HCT116 (cell line): ENCODE data around the gene PCBP3. TPM values are rescaled to one million over a fixed set of nuclear protein-coding genes. Genes with fewer than 3 reads are reported as not detected.

ENCODE experiments used
- ATAC-seq: fragments of 200-7000 bp; cut with Tn5 transposase; 2 replicates; pipeline ENCODE4 v1.9.1; 2020; ENCODE audit warnings: mild to moderate bottlenecking, moderate library complexity
- BruUV-seq: library from RNA; stranded (reverse); fragments of 400-500 nt; replicated peaks from 2 replicates; lab custom pipeline; 2021; lab: Mats Ljungman, UMichigan
- CTCF ChIA-PET: fragments of 300-600 bp; sonication (Branson Sonifier 250); formaldehyde crosslinking; loops from one replicate; lab custom pipeline; 2021; ENCODE audit warnings: antibody characterized with exemption; lab: Charles Lee
- POLR2A ChIA-PET: fragments of 300-600, 350-600 bp; sonication (Branson Sonifier 250); formaldehyde crosslinking; loops from one replicate; lab custom pipeline; 2021; ENCODE audit warnings: antibody characterized with exemption; lab: Charles Lee
- RAD21 ChIA-PET, 2 experiments: fragments of 300-600 bp; sonication (Branson Sonifier 250); formaldehyde crosslinking; loops; one replicate each; lab custom pipeline; 2023; ENCODE audit warnings: low total read pairs in 2 of 2; ENCODE audit not compliant: uncharacterized antibody in 2 of 2, unreplicated experiment in 2 of 2, low non-redundant PET in 1 of 2; lab: Charles Lee
- DNase-seq: peaks from one replicate; pipeline ENCODE4 v3.0.0-alpha.2; 2010; ENCODE audit warnings: low read depth, low spot score
- H2AFZ ChIP-seq: fragments of 200-600 bp; shearing (Covaris generic), sonication (generic); 2 replicates; pipeline ENCODE4 v1.6.1; 2017; ENCODE audit warnings: low read depth, mixed run types, mixed read lengths, antibody characterized with exemption, low read length; ENCODE audit not compliant: poor library complexity, severe bottlenecking
- H3K27ac ChIP-seq: 2 replicates; pipeline ENCODE4 v1.5.1; 2012; ENCODE audit warnings: low read depth, low read length
- H3K27me3 ChIP-seq: fragments of 200-600 bp; sonication (generic); 2 replicates; pipeline ENCODE4 v1.6.1; 2016; ENCODE audit warnings: mixed run types, low read length, mixed read lengths; ENCODE audit not compliant: insufficient read depth
- H3K36me3 ChIP-seq, 2 experiments: fragments of 200-500 bp in 1 of 2; fragments of 200-600 bp in 1 of 2; sonication (Bioruptor generic) in 1 of 2; sonication (generic) in 1 of 2; 2 replicates each; pipeline versions ENCODE4 v1.5.1 to v1.6.1; 2014 to 2016; ENCODE audit warnings: low read length in 2 of 2, inconsistent platforms in 1 of 2, mixed read lengths in 1 of 2, mixed run types in 1 of 2; ENCODE audit not compliant: insufficient read depth in 2 of 2, control insufficient read depth in 1 of 2
- H3K4me1 ChIP-seq, 2 experiments: fragments of 200-600 bp in 1 of 2; sonication (generic) in 1 of 2; 2 replicates each; pipeline versions ENCODE4 v1.5.1 to v1.6.1; 2012 to 2017; ENCODE audit warnings: low read length in 2 of 2, inconsistent platforms in 1 of 2, mild to moderate bottlenecking in 1 of 2, mixed read lengths in 1 of 2, mixed run types in 1 of 2, moderate library complexity in 1 of 2; ENCODE audit not compliant: insufficient read depth in 2 of 2, control insufficient read depth in 1 of 2
- H3K4me2 ChIP-seq: fragments of 200-600 bp; sonication (generic); 2 replicates; pipeline ENCODE4 v1.6.1; 2017; ENCODE audit warnings: mixed run types, low read length, mixed read lengths
- H3K4me3 ChIP-seq, 2 experiments: fragments of 200-600 bp in 1 of 2; sonication (generic) in 1 of 2; replicated peaks in 1 of 2; 2 replicates each; pipeline ENCODE4 v1.5.1; 2011 to 2016; ENCODE audit warnings: low read length in 2 of 2, control low read depth in 1 of 2, low read depth in 1 of 2, mild to moderate bottlenecking in 1 of 2, mixed read lengths in 1 of 2, mixed run types in 1 of 2
- H3K79me2 ChIP-seq: fragments of 200-600 bp; sonication (generic); 2 replicates; pipeline ENCODE4 v1.6.1; 2017; ENCODE audit warnings: mild to moderate bottlenecking, mixed run types, low read length, moderate library complexity, mixed read lengths; ENCODE audit not compliant: insufficient read depth
- H3K9ac ChIP-seq: fragments of 200-600 bp; sonication (generic); 2 replicates; pipeline ENCODE4 v1.6.1; 2016; ENCODE audit warnings: low read length, mixed read lengths
- H3K9me2 ChIP-seq: fragments of 200-600 bp; sonication (generic), shearing (Covaris generic); 2 replicates; pipeline ENCODE4 v1.6.1; 2017; ENCODE audit warnings: mixed run types, mild to moderate bottlenecking, moderate library complexity; ENCODE audit not compliant: insufficient read depth
- H3K9me3 ChIP-seq, 2 experiments: fragments of 200-500 bp in 1 of 2; fragments of 200-600 bp in 1 of 2; sonication (Bioruptor generic) in 1 of 2; sonication (generic) in 1 of 2; 2 replicates each; pipeline ENCODE4 v1.6.1; 2014 to 2017; ENCODE audit warnings: low read length in 2 of 2, mixed read lengths in 2 of 2, inconsistent platforms in 1 of 2, low read depth in 1 of 2, mild to moderate bottlenecking in 1 of 2, mixed run types in 1 of 2, moderate library complexity in 1 of 2; ENCODE audit not compliant: control insufficient read depth in 1 of 2, insufficient read depth in 1 of 2
- H4K20me1 ChIP-seq: fragments of 200-600 bp; sonication (generic), shearing (Covaris generic); 2 replicates; pipeline ENCODE4 v1.6.1; 2017; ENCODE audit warnings: mixed run types, mild to moderate bottlenecking, moderate library complexity; ENCODE audit not compliant: insufficient read depth
- CBX3 ChIP-seq: IDR thresholded peaks from 2 replicates; pipeline ENCODE4 v1.6.1; 2012; ENCODE audit warnings: low read depth
- CEBPB ChIP-seq: IDR thresholded peaks from 2 replicates; pipeline ENCODE4 v1.6.1; 2012; ENCODE audit warnings: low read depth
- EGR1 ChIP-seq: IDR thresholded peaks from 2 replicates; pipeline ENCODE4 v1.6.1; 2012; ENCODE audit warnings: low read depth
- ELF1 ChIP-seq: IDR thresholded peaks from 2 replicates; pipeline ENCODE4 v1.6.1; 2012; ENCODE audit warnings: low read depth, borderline replicate concordance
- EZH2 ChIP-seq: fragments of 200-600 bp; sonication (generic); IDR thresholded peaks from 2 replicates; pipeline ENCODE4 v1.6.1; 2017; ENCODE audit warnings: antibody characterized with exemption, mixed run types
- FOSL1 ChIP-seq: IDR thresholded peaks from 2 replicates; pipeline ENCODE4 v1.6.1; 2012; ENCODE audit warnings: low read depth
- JUND ChIP-seq: IDR thresholded peaks from 2 replicates; pipeline ENCODE4 v1.6.1; 2012
- POLR2A ChIP-seq: IDR thresholded peaks from 2 replicates; pipeline ENCODE4 v1.7.0; 2011; ENCODE audit warnings: borderline replicate concordance; ENCODE audit not compliant: insufficient read depth, insufficient read length; ENCODE audit errors: extremely low read depth
- RAD21 ChIP-seq: IDR thresholded peaks from 2 replicates; pipeline ENCODE4 v1.6.1; 2012; ENCODE audit warnings: low read depth, mild to moderate bottlenecking
- YY1 ChIP-seq: IDR thresholded peaks from 2 replicates; pipeline ENCODE4 v1.6.1; 2011; ENCODE audit warnings: low read length, low read depth, moderate library complexity, mild to moderate bottlenecking; ENCODE audit not compliant: insufficient replicate concordance; ENCODE audit errors: extremely low read depth
- ZNF274 ChIP-seq: fragments of 200-500 bp; sonication (Bioruptor generic); IDR thresholded peaks from 2 replicates; pipeline ENCODE4 v1.6.1; 2014; ENCODE audit warnings: mild to moderate bottlenecking, low read depth, low read length, inconsistent platforms
- intact Hi-C: fragments of 100-400 bp; cut with micrococcal nuclease; formaldehyde crosslinking; loops from 2 replicates; pipeline ENCODE4 v1.10.0; 2022
- total RNA-seq: library from RNA; stranded (reverse); gene quantifications from one replicate; pipeline ENCODE4 v1.2.1, GENCODE V29; 2021; ENCODE audit not compliant: unreplicated experiment
- TF ChIP-seq, protein P1 (sequence below): IDR thresholded peaks from 2 replicates; pipeline ENCODE4 v1.6.1; 2012
- TF ChIP-seq, protein P2 (sequence below), 3 experiments: fragments of 200-600 bp in 1 of 3; sonication (generic) in 1 of 3; IDR thresholded peaks in 2 of 3; conservative IDR thresholded peaks in 1 of 3; 2 replicates each; pipeline ENCODE4 v1.5.1; 2012 to 2017; ENCODE audit warnings: low read depth in 2 of 3, low read length in 2 of 3, antibody characterized with exemption in 1 of 3, borderline replicate concordance in 1 of 3, control low read depth in 1 of 3, mild to moderate bottlenecking in 1 of 3, mixed read lengths in 1 of 3, mixed run types in 1 of 3, moderate library complexity in 1 of 3; ENCODE audit not compliant: insufficient read depth in 1 of 3
- TF ChIP-seq, protein P3 (sequence below): IDR thresholded peaks from 2 replicates; pipeline ENCODE4 v1.6.1; 2011; ENCODE audit warnings: mild to moderate bottlenecking, low read length, moderate library complexity; ENCODE audit not compliant: insufficient replicate concordance; ENCODE audit errors: extremely low read depth

The PCBP3 gene
- total RNA-seq, 1 experiment from 2014 or later, result 3.1 TPM

DNA sequence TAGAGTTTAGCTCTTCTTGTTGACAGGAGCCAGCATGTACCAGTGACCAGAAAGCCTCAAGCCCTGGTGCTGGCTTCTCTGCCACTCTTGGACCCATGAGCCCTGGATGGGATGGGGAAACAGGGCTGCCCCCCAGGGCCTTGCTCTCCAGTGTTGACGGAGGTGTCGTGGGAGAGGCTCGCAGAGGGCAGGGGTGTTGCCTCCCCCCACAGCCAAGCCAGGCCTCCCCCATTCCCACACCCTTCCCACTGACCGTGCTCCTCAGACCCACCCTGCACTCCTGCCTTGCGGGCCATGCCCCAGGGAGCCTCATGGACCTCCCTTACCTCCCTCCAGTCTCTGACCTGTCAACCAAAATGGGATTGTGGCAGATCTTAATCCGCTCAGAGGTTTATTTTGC is 214.2 kb downstream of the PCBP3 start:
- ChIA-PET RAD21 (no interaction called here), CTCF (no interaction called here), POLR2A (no interaction called here)
- no peak for ATAC-seq
- no peak for DNase-seq
- no peaks in the 10 kb centered on the region for H3K27me3 ChIP-seq
- no peaks in the 10 kb centered on the region for H3K4me1 ChIP-seq
- no peaks in the 10 kb centered on the region for H3K9me3 ChIP-seq
- no peak overlapping the region for H3K27ac ChIP-seq
- H2AFZ ChIP-seq, result no peak overlapping the region
- H3K4me2 ChIP-seq, result no peak overlapping the region
- no peak overlapping the region for H3K9ac ChIP-seq
- no peak for TF ChIP-seq YY1
- no peak for TF ChIP-seq CBX3
- no peak for TF ChIP-seq POLR2A
- TF ChIP-seq, protein P1, sequence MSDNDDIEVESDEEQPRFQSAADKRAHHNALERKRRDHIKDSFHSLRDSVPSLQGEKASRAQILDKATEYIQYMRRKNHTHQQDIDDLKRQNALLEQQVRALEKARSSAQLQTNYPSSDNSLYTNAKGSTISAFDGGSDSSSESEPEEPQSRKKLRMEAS, result no peak
- no peak for TF ChIP-seq EGR1
- TF ChIP-seq FOSL1, result no peak
- no peak for TF ChIP-seq CEBPB
- TF ChIP-seq, protein P2, sequence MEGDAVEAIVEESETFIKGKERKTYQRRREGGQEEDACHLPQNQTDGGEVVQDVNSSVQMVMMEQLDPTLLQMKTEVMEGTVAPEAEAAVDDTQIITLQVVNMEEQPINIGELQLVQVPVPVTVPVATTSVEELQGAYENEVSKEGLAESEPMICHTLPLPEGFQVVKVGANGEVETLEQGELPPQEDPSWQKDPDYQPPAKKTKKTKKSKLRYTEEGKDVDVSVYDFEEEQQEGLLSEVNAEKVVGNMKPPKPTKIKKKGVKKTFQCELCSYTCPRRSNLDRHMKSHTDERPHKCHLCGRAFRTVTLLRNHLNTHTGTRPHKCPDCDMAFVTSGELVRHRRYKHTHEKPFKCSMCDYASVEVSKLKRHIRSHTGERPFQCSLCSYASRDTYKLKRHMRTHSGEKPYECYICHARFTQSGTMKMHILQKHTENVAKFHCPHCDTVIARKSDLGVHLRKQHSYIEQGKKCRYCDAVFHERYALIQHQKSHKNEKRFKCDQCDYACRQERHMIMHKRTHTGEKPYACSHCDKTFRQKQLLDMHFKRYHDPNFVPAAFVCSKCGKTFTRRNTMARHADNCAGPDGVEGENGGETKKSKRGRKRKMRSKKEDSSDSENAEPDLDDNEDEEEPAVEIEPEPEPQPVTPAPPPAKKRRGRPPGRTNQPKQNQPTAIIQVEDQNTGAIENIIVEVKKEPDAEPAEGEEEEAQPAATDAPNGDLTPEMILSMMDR (IDR thresholded peaks at IDR 0.05 in 2 of 3, conservative IDR thresholded peaks at IDR 0.05 in 1 of 3; ENCODE audit: borderline replicate concordance in 1 of 3, insufficient read depth in 1 of 3, low read depth in 2 of 3, low read length in 2 of 3), result no peak
- TF ChIP-seq, protein P3, sequence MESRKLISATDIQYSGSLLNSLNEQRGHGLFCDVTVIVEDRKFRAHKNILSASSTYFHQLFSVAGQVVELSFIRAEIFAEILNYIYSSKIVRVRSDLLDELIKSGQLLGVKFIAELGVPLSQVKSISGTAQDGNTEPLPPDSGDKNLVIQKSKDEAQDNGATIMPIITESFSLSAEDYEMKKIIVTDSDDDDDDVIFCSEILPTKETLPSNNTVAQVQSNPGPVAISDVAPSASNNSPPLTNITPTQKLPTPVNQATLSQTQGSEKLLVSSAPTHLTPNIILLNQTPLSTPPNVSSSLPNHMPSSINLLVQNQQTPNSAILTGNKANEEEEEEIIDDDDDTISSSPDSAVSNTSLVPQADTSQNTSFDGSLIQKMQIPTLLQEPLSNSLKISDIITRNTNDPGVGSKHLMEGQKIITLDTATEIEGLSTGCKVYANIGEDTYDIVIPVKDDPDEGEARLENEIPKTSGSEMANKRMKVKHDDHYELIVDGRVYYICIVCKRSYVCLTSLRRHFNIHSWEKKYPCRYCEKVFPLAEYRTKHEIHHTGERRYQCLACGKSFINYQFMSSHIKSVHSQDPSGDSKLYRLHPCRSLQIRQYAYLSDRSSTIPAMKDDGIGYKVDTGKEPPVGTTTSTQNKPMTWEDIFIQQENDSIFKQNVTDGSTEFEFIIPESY, result no peak
- TF ChIP-seq JUND, result no peak
- TF ChIP-seq ZNF274, result no peak
- no peak for TF ChIP-seq ELF1
- TF ChIP-seq RAD21, result no peak
- TF ChIP-seq EZH2, result no peak
- no peak overlapping the region for H3K4me3 ChIP-seq
- intact Hi-C loops, result no loop called here
- H3K79me2 ChIP-seq, result no peaks in the 10 kb centered on the region
- H4K20me1 ChIP-seq, result no peaks in the 10 kb centered on the region
- no TSS peak for BruUV-seq
- H3K9me2 ChIP-seq, result no peaks in the 10 kb centered on the region
- H3K36me3 ChIP-seq, result no peaks in the 10 kb centered on the region
